GM06990 (cell line): ENCODE data around the gene ZNF324.

Experiments used
- DNase-seq: peaks from one replicate; pipeline ENCODE4 v3.0.0-alpha.2; 2011; ENCODE audit not compliant: insufficient read length; ENCODE audit errors: extremely low read depth
- H3K27me3 ChIP-seq: replicated peaks from 2 replicates; pipeline ENCODE4 v1.6.0; 2011; ENCODE audit warnings: low read length; ENCODE audit not compliant: control insufficient read depth, insufficient read depth
- H3K36me3 ChIP-seq: 2 replicates; pipeline ENCODE4 v1.5.1; 2011; ENCODE audit warnings: low read length; ENCODE audit not compliant: control insufficient read depth, insufficient read depth
- H3K4me3 ChIP-seq: replicated peaks from 2 replicates; pipeline ENCODE4 v1.5.1; 2011; ENCODE audit warnings: low read depth, mild to moderate bottlenecking, control low read depth, low read length
- CTCF ChIP-seq: IDR thresholded peaks from 2 replicates; pipeline ENCODE4 v1.5.1; 2011; ENCODE audit warnings: low read length, control low read depth, mild to moderate bottlenecking, inconsistent platforms; ENCODE audit not compliant: insufficient read depth, poor library complexity, severe bottlenecking

The ZNF324 gene

DNA sequence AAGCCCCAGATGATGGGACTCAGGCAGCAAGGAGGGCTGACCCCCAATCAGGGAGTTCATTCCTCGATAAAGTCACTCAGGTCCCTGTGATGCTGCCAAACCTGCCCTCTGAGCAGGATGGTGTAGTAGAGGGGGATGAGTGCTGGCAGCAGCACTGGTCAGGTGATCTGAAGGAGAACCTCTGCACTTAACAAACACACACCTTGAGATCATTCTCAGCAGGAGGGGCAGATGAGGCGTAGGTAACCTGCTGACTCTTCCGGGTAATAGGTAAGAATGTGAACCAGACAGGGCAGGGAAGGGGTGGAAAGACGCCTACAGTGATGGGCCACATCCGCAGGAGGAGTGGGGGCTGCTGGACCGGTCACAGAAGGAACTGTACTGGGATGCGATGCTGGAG, 12.4 kb downstream of the ZNF324 start:
- TF ChIP-seq CTCF = no peak
- no peak overlapping the region for H3K4me3 ChIP-seq
- no peak for DNase-seq
- peaks cover 6% of the 10 kb centered on the region; the same call in 1 of the 2 replicates for H3K36me3 ChIP-seq
- H3K27me3 ChIP-seq = no peaks in the 10 kb centered on the region

GRCh38 chr19:58479736-58480480, 13.0 kb downstream of the ZNF324 start:
- Histone ChIP-seq H3K36me3 (peaks cover 6% of the 10 kb centered on the region; the same call in 1 of the 2 replicates), H3K27me3 (no peaks in the 10 kb centered on the region), H3K4me3 (no peak overlapping the region)
- DNase-seq = no peak
- no peak for TF ChIP-seq CTCF

- no peak for DNase-seq
- no peak for TF ChIP-seq CTCF
- Histone ChIP-seq H3K27me3 (no peaks in the 10 kb centered on the region), H3K36me3 (peaks cover 6% of the 10 kb centered on the region; the same call in 1 of the 2 replicates), H3K4me3 (no peak overlapping the region)
Measured at GRCh38 chr19:58480481-58480830, 13.6 kb downstream of the ZNF324 start.

GRCh38 chr19:58480831-58481230, 14.0 kb downstream of the ZNF324 start:
- Histone ChIP-seq H3K27me3 (no peaks in the 10 kb centered on the region), H3K4me3 (no peak overlapping the region), H3K36me3 (peaks cover 6% of the 10 kb centered on the region; the same call in 1 of the 2 replicates)
- no peak for DNase-seq
- TF ChIP-seq CTCF = no peak

DNA sequence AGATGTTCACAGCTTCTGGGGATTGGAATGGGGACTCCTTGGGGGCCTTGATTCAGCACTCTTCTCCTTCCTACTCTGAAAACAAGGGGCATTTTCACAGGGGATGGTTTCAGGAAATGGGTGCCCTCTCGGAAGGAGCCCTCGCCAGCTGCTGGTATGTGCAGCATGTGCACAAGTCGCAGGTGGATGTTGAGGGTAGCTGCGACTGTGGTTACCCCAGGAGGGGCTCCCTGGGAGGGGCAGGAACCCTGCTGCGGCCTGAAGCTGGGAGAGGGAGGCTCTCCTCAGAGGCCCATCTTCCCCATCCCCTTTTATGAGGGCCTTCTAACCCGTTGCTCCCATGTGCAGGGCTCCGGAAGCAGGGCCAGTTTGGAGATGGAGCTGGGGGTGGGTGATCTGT, 15.5 kb downstream of the ZNF324 start:
- H3K36me3 ChIP-seq = peaks cover 6% of the 10 kb centered on the region; the same call in 1 of the 2 replicates
- no peak for TF ChIP-seq CTCF

More for the DNA sequence above, 15.5 kb downstream of the ZNF324 start:
- Histone ChIP-seq H3K27me3 (no peaks in the 10 kb centered on the region), H3K4me3 (no peak overlapping the region)
- no peak for DNase-seq
